ENCODE measurements around the gene RNF39. TPM values are rescaled to one million over a fixed set of nuclear protein-coding genes. Genes with fewer than 3 reads are reported as not detected.

The RNF39 gene
- total RNA-seq, 4 donors from 2014 or later = not detected

- Histone ChIP-seq H3K9me3 (no peaks in the 10 kb centered on the region), H3K27me3 (peaks cover 12 to 21% (median 15%) of the 10 kb centered on the region in 3 donors)
- in situ Hi-C loops (cut with MboI; ENCODE audit: low sequenced_read_pairs in 4 of 4) = no loop called here
Measured at GRCh38 chr6:30087876-30088275, 12.3 kb upstream of the RNF39 start.

GRCh38 chr6:30077218-30077617 is 1.6 kb upstream of the RNF39 start:
- ATAC-seq = no peak
- Histone ChIP-seq H3K36me3 (no peaks in the 10 kb centered on the region), H3K4me3 (no peak overlapping the region), H3K27ac (no peak overlapping the region), H3K27me3 (peaks cover 37 to 62% (median 48%) of the 10 kb centered on the region in 3 donors), H3K4me1 (peaks cover 7 to 13% of the 10 kb centered on the region in 2 donors), H3K9me3 (no peaks in the 10 kb centered on the region)
- TF ChIP-seq POLR2A (IDR thresholded peaks at IDR 0.05) (no peak), CTCF (IDR thresholded peaks at IDR 0.05 in 4 of 5, conservative IDR thresholded peaks at IDR 0.05 in 1 of 5) (no peak)
- in situ Hi-C loops (cut with MboI; ENCODE audit: low sequenced_read_pairs in 4 of 4) (no loop called here), intact Hi-C loops (cut with DNase I; ENCODE audit: low total_unique reads) (no loop called here)
- DNase-seq = no peak

More at GRCh38 chr6:30087876-30088275, 12.3 kb upstream of the RNF39 start:
- H3K4me1 ChIP-seq = no peaks in the 10 kb centered on the region
- DNase-seq (no peak), ATAC-seq (no peak)
- H3K4me3 ChIP-seq = no peak overlapping the region
- no peaks in the 10 kb centered on the region for H3K36me3 ChIP-seq
- intact Hi-C loops (cut with DNase I; ENCODE audit: low total_unique reads) = no loop called here
- TF ChIP-seq CTCF (IDR thresholded peaks at IDR 0.05 in 4 of 5, conservative IDR thresholded peaks at IDR 0.05 in 1 of 5) (no peak), POLR2A (IDR thresholded peaks at IDR 0.05) (no peak)
- no peak overlapping the region for H3K27ac ChIP-seq

GRCh38 chr6:30075790-30076732 is 492 bp upstream of the RNF39 start:
- Histone ChIP-seq H3K27me3 (peaks cover 48 to 72% (median 60%) of the 10 kb centered on the region in 3 donors), H3K4me3 (no peak overlapping the region), H3K9me3 (no peaks in the 10 kb centered on the region), H3K27ac (no peak overlapping the region), H3K4me1 (peaks cover 7 to 13% of the 10 kb centered on the region in 2 donors), H3K36me3 (no peaks in the 10 kb centered on the region)
- no peak for TF ChIP-seq CTCF (IDR thresholded peaks at IDR 0.05 in 4 of 5, conservative IDR thresholded peaks at IDR 0.05 in 1 of 5)
- TF ChIP-seq POLR2A (IDR thresholded peaks at IDR 0.05) = no peak
- ATAC-seq (no peak), DNase-seq (no peak)
- intact Hi-C loops (cut with DNase I; ENCODE audit: low total_unique reads) (no loop called here), in situ Hi-C loops (cut with MboI; ENCODE audit: low sequenced_read_pairs in 4 of 4) (no loop called here)

GRCh38 chr6:30074331-30075093 is 1.1 kb downstream of the RNF39 start:
- H3K27me3 ChIP-seq = peaks cover 50 to 76% (median 68%) of the 10 kb centered on the region in 3 donors
- TF ChIP-seq CTCF (IDR thresholded peaks at IDR 0.05 in 4 of 5, conservative IDR thresholded peaks at IDR 0.05 in 1 of 5) = no peak
- no peaks in the 10 kb centered on the region for H3K9me3 ChIP-seq
- H3K4me1 ChIP-seq = peaks cover 7 to 13% of the 10 kb centered on the region in 2 donors
- intact Hi-C loops (cut with DNase I; ENCODE audit: low total_unique reads) = no loop called here
- DNase-seq (no peak), ATAC-seq (no peak)
- in situ Hi-C loops (cut with MboI; ENCODE audit: low sequenced_read_pairs in 4 of 4) = loop anchor here in 2 of 4 donors (25.0 kb wide), 1 partner anchor 263 kb away; the partner anchor contains the start of genes RPP21 (in 2 of the 2) and TRIM39 (in 2 of the 2)
- peaks cover 0 to 8% of the 10 kb centered on the region in 2 donors for H3K36me3 ChIP-seq
- H3K27ac ChIP-seq = no peak overlapping the region
- H3K4me3 ChIP-seq = peak overlapping the region in 2 of 4 donors; percentile 13
